CD4-positive, alpha-beta T cell treated with Interferon gamma for 1 hour (primary cell): Measurements from ENCODE around the gene SLCO1B3.

Experiments
- DNase-seq: peaks from one replicate; pipeline ENCODE4 v3.0.0-alpha.2; 2020

The SLCO1B3 gene

DNA sequence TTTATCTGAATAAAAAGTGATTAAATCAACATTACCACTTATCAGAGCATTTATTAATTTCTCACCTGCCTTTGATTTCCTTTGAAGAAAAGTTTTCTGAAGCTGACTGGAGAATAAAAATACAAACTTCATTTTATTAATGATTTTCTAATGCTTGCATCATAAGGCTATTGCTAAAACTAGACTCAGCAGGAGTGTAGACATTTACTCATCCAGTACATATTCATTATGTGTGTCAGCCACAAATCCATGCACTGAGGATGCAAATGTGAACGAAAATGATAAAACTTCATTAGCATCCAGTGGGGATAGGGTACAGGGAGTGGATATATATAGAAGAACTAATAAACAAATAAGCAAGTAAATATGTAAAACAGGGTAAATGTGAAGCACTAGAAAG, 74.6 kb downstream of the SLCO1B3 start:
- no peak for DNase-seq

- DNase-seq: no peak
Observed at GRCh38 chr12:20885552-20885951, 75.0 kb downstream of the SLCO1B3 start.

DNA sequence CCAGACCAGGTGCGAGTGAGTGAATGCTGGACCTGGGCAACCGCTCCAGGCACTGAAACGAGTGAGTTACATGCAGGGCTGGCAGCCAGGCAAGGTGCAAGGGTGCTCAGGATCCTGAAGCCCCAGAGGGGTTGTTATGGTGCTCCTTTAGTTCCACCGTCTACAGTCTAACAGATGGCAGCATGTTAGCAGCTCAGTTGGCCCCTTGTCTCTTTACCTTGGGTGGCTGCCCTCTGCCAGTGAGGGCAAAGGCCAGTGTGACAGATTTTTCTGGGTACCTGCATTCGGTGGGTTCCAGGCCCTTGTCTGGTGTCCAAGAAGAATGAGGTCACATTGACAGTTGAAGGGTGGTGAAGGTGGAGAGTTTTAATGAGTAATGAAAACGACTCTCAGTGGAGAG, 106.8 kb downstream of the SLCO1B3 start:
- DNase-seq: no peak

GRCh38 chr12:20917819-20918218, 107.3 kb downstream of the SLCO1B3 start:
- no peak for DNase-seq

- no peak for DNase-seq
Observed at GRCh38 chr12:20931894-20932293, 121.4 kb downstream of the SLCO1B3 start.

DNA sequence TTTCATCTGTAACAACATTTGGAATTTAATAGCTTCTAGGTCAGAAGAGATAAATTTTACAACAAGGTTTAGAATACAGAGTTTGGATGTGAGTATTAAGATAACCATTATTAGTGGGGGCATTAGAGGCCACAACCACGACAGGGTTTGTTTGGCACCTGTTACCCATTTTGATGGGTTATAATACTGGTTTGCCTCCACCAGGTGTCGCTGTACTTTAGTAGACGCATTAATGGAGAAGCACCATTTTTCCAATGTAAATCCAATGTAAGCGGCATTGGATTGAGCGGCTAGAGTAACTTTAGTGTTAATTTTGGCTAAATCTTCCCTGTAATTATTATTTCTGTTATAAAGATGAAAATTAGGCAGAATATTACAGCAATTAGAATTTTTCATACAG, 136.2 kb downstream of the SLCO1B3 start:
- no peak for DNase-seq

DNA sequence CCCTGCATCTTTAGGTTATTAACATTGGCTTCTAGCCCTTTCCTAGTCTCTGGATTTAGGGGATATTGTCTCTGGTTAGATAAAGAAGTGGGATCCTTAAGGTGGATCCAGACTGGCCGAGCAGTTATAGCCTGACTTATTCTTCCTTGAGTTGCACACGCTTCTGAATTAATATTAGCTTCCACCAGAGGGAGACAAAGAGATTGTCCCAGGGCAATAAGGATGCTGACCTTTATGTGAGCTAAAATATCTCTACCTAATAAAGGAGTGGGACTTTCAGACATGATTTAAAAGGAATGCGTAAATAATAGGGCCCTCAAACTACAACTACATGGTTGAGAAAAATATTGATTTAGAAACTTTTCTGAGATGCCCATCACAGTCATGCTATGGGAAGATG, 139.7 kb downstream of the SLCO1B3 start:
- DNase-seq: no peak

DNA sequence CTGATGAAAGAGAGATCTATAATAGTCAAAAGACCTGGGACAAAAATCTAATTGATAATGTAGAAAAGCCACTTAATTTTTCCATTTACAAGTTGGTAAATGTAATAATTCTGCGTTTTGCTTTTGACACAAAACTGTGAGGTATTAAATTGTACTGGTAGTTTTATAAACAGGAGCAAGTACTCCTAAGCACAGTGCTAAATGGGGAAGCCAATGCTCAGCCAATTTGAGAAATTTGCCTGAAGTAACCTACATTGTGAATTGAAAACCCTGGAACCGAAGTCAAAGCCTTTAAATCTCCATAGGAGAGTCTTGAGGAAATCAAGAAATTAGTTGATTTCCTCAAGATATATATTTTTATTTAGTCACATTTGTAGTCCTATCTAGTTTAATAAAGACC, 152.8 kb downstream of the SLCO1B3 start:
- DNase-seq: no peak

DNA sequence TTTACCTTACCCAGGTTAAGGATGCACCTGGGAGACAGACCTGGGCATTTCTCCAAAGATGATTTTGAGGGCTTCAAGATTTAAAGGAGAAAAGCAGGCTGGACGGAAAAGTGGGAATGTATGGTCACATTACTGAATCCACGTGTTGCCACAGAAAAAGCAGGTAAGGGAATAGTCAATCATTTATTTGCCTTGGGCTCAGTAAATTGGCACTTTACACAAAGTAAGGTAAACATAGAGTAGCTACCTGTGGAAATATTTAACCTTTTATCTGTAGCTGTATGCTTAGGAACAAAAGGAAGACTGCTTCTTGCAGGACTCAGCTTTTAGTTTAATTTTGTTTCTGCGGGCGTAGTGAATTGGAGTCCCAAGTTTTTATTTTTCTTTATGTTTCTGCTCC, 153.3 kb downstream of the SLCO1B3 start:
- DNase-seq: no peak
